Measurements from ENCODE around the gene ABT1. TPM values are rescaled to one million over a fixed set of nuclear protein-coding genes. Genes with fewer than 3 reads are reported as not detected.

The ABT1 gene
- total and polyA plus RNA-seq, 2 donors (not counting 1 experiment from before 2014, with no cell fraction given) = 8.3 to 13.4 TPM

DNA sequence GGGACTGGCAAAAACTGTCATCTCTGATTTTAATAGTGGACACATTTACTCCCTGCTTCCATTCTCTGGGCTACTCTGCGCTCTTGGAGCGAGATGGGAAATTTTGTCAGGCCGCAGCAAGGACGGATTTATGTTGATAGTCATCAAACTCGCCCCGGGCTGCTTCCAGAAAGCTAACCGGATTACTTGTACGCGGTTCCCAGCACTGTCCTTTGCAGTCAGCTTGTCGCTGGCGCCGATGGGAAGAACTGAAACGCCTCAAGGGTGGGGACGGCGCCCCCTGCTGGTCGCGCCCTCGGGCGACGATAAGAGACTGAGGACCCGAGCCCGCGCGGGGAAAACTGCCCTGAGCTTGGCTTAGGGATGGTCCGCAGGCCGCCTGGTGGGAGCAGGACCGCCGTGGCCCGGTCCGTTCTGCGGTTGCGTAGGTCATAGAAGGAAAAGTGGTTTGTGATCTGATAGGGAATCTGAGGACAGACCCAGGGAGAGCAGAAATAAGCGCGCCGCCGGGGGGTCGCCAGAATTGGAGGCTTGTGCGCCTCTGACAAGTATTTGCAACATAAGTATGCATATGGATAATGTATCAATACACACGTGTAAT, 984 bp upstream of the ABT1 start:
- Histone ChIP-seq H3K9ac (ENCODE audit: insufficient read depth, low read length) (peak overlapping the region; percentile 43), H3K36me3 (ENCODE audit: control insufficient read depth, insufficient read depth, low read length) (peaks cover 2% of the 10 kb centered on the region), H3K79me2 (ENCODE audit: control insufficient read depth, insufficient read depth, low read length) (peaks cover 14% of the 10 kb centered on the region), H3K4me1 (ENCODE audit: control insufficient read depth, extremely low read depth, insufficient read depth, low read length) (peaks cover 2% of the 10 kb centered on the region), H4K20me1 (ENCODE audit: control insufficient read depth, extremely low read depth, insufficient read depth, low read length) (no peaks in the 10 kb centered on the region), H3K27ac (ENCODE audit: insufficient read depth, low read length) (peak overlapping the region; percentile 49), H3K4me3 (replicated peaks in 1 of 4; ENCODE audit: control extremely low read depth in 1 of 4, insufficient read depth in 1 of 4, low read depth in 3 of 4, low read length in 4 of 4) (peak overlapping the region; percentile 60 to 98 (median 86)), H3K9me3 (ENCODE audit: control insufficient read depth, insufficient read depth, low read depth, low read length) (no peaks in the 10 kb centered on the region), H3K4me2 (ENCODE audit: extremely low read depth, insufficient read depth, low read length) (peak overlapping the region; percentile 97), H2AFZ (ENCODE audit: low read length) (peak overlapping the region; percentile 76), H3K27me3 (ENCODE audit: control insufficient read depth, insufficient read depth, low read length) (no peaks in the 10 kb centered on the region)
- DNase-seq (ENCODE audit: low read depth in 2 of 2) = peak; percentile 78 to 88
- no peak for TF ChIP-seq EZH2 (IDR thresholded peaks at IDR 0.05; ENCODE audit: low read length, missing control alignments)
- TF ChIP-seq, protein P1, sequence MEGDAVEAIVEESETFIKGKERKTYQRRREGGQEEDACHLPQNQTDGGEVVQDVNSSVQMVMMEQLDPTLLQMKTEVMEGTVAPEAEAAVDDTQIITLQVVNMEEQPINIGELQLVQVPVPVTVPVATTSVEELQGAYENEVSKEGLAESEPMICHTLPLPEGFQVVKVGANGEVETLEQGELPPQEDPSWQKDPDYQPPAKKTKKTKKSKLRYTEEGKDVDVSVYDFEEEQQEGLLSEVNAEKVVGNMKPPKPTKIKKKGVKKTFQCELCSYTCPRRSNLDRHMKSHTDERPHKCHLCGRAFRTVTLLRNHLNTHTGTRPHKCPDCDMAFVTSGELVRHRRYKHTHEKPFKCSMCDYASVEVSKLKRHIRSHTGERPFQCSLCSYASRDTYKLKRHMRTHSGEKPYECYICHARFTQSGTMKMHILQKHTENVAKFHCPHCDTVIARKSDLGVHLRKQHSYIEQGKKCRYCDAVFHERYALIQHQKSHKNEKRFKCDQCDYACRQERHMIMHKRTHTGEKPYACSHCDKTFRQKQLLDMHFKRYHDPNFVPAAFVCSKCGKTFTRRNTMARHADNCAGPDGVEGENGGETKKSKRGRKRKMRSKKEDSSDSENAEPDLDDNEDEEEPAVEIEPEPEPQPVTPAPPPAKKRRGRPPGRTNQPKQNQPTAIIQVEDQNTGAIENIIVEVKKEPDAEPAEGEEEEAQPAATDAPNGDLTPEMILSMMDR (conservative IDR thresholded peaks at IDR 0.05 in 1 of 2, IDR thresholded peaks at IDR 0.05 in 1 of 2; ENCODE audit: low read depth in 1 of 2, low read length in 2 of 2) = peak; percentile 84 to 96

DNA sequence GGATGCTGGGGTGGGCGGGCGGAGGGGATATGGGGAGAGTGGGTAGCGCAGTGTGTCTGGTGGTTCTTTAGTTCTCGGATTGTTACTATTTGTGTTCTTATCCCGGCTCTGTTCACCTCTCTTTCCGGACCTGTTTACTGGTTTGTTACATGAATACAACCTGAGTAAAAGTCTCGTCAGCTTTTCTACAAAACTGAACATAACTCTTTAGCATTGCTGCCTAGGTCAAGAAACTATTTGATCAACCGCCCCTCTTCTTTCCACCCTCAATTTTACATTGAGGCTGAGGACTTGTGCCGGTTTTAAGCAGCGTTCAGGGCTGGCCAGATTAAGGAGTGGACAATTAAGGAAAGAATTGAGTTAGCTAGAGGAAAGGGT, 625 bp downstream of the ABT1 start:
- Histone ChIP-seq H3K9me3 (ENCODE audit: control insufficient read depth, insufficient read depth, low read depth, low read length) (no peaks in the 10 kb centered on the region), H3K4me3 (replicated peaks in 1 of 4; ENCODE audit: control extremely low read depth in 1 of 4, insufficient read depth in 1 of 4, low read depth in 3 of 4, low read length in 4 of 4) (peak overlapping the region; percentile 78 to 98 (median 92)), H3K27ac (ENCODE audit: insufficient read depth, low read length) (peak overlapping the region; percentile 87), H3K4me1 (ENCODE audit: control insufficient read depth, extremely low read depth, insufficient read depth, low read length) (peaks cover 2% of the 10 kb centered on the region), H3K9ac (ENCODE audit: insufficient read depth, low read length) (peak overlapping the region; percentile 87), H3K27me3 (ENCODE audit: control insufficient read depth, insufficient read depth, low read length) (no peaks in the 10 kb centered on the region), H3K36me3 (ENCODE audit: control insufficient read depth, insufficient read depth, low read length) (peaks cover 2% of the 10 kb centered on the region), H4K20me1 (ENCODE audit: control insufficient read depth, extremely low read depth, insufficient read depth, low read length) (no peaks in the 10 kb centered on the region), H3K4me2 (ENCODE audit: extremely low read depth, insufficient read depth, low read length) (peak overlapping the region; percentile 96), H2AFZ (ENCODE audit: low read length) (no peak overlapping the region), H3K79me2 (ENCODE audit: control insufficient read depth, insufficient read depth, low read length) (peaks cover 14% of the 10 kb centered on the region)
- no peak for DNase-seq (ENCODE audit: low read depth in 2 of 2)
- TF ChIP-seq, protein P1 (conservative IDR thresholded peaks at IDR 0.05 in 1 of 2, IDR thresholded peaks at IDR 0.05 in 1 of 2; ENCODE audit: low read depth in 1 of 2, low read length in 2 of 2) = no peak
- TF ChIP-seq EZH2 (IDR thresholded peaks at IDR 0.05; ENCODE audit: low read length, missing control alignments) = no peak

DNA sequence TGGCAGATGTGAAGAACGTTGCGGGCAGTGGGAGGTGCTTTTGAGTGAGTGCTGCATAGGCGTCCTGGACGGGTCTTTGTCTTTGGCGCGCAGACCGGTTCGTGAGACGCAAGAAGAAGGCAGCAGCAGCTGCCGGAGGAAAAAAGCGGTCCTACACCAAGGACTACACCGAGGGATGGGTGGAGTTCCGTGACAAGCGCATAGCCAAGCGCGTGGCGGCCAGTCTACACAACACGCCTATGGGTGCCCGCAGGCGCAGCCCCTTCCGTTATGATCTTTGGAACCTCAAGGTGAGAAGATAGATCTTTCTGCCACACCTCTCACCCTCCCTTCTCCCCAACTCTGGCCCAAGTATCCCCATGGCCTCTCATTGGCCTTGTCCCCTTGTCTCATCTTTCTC, 1.1 kb downstream of the ABT1 start:
- Histone ChIP-seq H3K4me3 (replicated peaks in 1 of 4; ENCODE audit: control extremely low read depth in 1 of 4, insufficient read depth in 1 of 4, low read depth in 3 of 4, low read length in 4 of 4) (peak overlapping the region; percentile 78 to 98 (median 92)), H4K20me1 (ENCODE audit: control insufficient read depth, extremely low read depth, insufficient read depth, low read length) (no peaks in the 10 kb centered on the region), H3K27ac (ENCODE audit: insufficient read depth, low read length) (no peak overlapping the region), H3K27me3 (ENCODE audit: control insufficient read depth, insufficient read depth, low read length) (no peaks in the 10 kb centered on the region), H3K4me2 (ENCODE audit: extremely low read depth, insufficient read depth, low read length) (peak overlapping the region; percentile 96), H3K79me2 (ENCODE audit: control insufficient read depth, insufficient read depth, low read length) (peaks cover 14% of the 10 kb centered on the region), H3K9me3 (ENCODE audit: control insufficient read depth, insufficient read depth, low read depth, low read length) (no peaks in the 10 kb centered on the region), H3K9ac (ENCODE audit: insufficient read depth, low read length) (no peak overlapping the region), H3K36me3 (ENCODE audit: control insufficient read depth, insufficient read depth, low read length) (peaks cover 2% of the 10 kb centered on the region), H3K4me1 (ENCODE audit: control insufficient read depth, extremely low read depth, insufficient read depth, low read length) (peaks cover 2% of the 10 kb centered on the region), H2AFZ (ENCODE audit: low read length) (no peak overlapping the region)
- no peak for TF ChIP-seq EZH2 (IDR thresholded peaks at IDR 0.05; ENCODE audit: low read length, missing control alignments)
- TF ChIP-seq, protein P1 (conservative IDR thresholded peaks at IDR 0.05 in 1 of 2, IDR thresholded peaks at IDR 0.05 in 1 of 2; ENCODE audit: low read depth in 1 of 2, low read length in 2 of 2) = no peak
- no peak for DNase-seq (ENCODE audit: low read depth in 2 of 2)

Data from fibroblast of lung (primary cell).